ENCODE measurements around the gene CFAP97D2. TPM values are rescaled to one million over a fixed set of nuclear protein-coding genes. Genes with fewer than 3 reads are reported as not detected.

CFAP97D2 gene
- total RNA-seq, 1 donor from 2014 or later, result not detected

- Histone ChIP-seq H3K9me3 (replicated peaks) (peaks cover 10% of the 10 kb centered on the region), H3K4me3 (no peak overlapping the region), H3K4me1 (no peaks in the 10 kb centered on the region), H3K27me3 (ENCODE audit: low read depth) (peaks cover 49% of the 10 kb centered on the region), H3K27ac (replicated peaks) (no peak overlapping the region), H3K36me3 (no peaks in the 10 kb centered on the region)
- no peak for DNase-seq
- intact Hi-C loops (cut with micrococcal nuclease), result no loop called here
- TF ChIP-seq, protein P1, sequence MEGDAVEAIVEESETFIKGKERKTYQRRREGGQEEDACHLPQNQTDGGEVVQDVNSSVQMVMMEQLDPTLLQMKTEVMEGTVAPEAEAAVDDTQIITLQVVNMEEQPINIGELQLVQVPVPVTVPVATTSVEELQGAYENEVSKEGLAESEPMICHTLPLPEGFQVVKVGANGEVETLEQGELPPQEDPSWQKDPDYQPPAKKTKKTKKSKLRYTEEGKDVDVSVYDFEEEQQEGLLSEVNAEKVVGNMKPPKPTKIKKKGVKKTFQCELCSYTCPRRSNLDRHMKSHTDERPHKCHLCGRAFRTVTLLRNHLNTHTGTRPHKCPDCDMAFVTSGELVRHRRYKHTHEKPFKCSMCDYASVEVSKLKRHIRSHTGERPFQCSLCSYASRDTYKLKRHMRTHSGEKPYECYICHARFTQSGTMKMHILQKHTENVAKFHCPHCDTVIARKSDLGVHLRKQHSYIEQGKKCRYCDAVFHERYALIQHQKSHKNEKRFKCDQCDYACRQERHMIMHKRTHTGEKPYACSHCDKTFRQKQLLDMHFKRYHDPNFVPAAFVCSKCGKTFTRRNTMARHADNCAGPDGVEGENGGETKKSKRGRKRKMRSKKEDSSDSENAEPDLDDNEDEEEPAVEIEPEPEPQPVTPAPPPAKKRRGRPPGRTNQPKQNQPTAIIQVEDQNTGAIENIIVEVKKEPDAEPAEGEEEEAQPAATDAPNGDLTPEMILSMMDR (IDR thresholded peaks at IDR 0.05; ENCODE audit: borderline replicate concordance), result no peak
These were observed 24.5 kb downstream of the CFAP97D2 start for GRCh38 chr13:114203536-114203935.

- peaks cover 10% of the 10 kb centered on the region for H3K9me3 ChIP-seq (replicated peaks)
- H3K4me3 ChIP-seq, result no peak overlapping the region
These were observed 25.8 kb downstream of the CFAP97D2 start for GRCh38 chr13:114204894-114205293.

GRCh38 chr13:114208134-114208533 is 29.1 kb downstream of the CFAP97D2 start:
- H3K36me3 ChIP-seq, result no peaks in the 10 kb centered on the region
- no peak overlapping the region for H3K27ac ChIP-seq (replicated peaks)
- H3K9me3 ChIP-seq (replicated peaks), result peaks cover 10% of the 10 kb centered on the region
- TF ChIP-seq, protein P1 (IDR thresholded peaks at IDR 0.05; ENCODE audit: borderline replicate concordance), result no peak
- H3K4me3 ChIP-seq, result no peak overlapping the region
- peaks cover 33% of the 10 kb centered on the region for H3K27me3 ChIP-seq (ENCODE audit: low read depth)
- no peaks in the 10 kb centered on the region for H3K4me1 ChIP-seq
- intact Hi-C loops (cut with micrococcal nuclease), result no loop called here
- DNase-seq, result no peak

More at GRCh38 chr13:114204894-114205293, 25.8 kb downstream of the CFAP97D2 start:
- H3K4me1 ChIP-seq, result no peaks in the 10 kb centered on the region
- TF ChIP-seq, protein P1 (IDR thresholded peaks at IDR 0.05; ENCODE audit: borderline replicate concordance), result no peak
- H3K36me3 ChIP-seq, result no peaks in the 10 kb centered on the region
- intact Hi-C loops (cut with micrococcal nuclease), result no loop called here
- DNase-seq, result no peak
- H3K27ac ChIP-seq (replicated peaks), result no peak overlapping the region
- H3K27me3 ChIP-seq (ENCODE audit: low read depth), result peaks cover 42% of the 10 kb centered on the region

DNA sequence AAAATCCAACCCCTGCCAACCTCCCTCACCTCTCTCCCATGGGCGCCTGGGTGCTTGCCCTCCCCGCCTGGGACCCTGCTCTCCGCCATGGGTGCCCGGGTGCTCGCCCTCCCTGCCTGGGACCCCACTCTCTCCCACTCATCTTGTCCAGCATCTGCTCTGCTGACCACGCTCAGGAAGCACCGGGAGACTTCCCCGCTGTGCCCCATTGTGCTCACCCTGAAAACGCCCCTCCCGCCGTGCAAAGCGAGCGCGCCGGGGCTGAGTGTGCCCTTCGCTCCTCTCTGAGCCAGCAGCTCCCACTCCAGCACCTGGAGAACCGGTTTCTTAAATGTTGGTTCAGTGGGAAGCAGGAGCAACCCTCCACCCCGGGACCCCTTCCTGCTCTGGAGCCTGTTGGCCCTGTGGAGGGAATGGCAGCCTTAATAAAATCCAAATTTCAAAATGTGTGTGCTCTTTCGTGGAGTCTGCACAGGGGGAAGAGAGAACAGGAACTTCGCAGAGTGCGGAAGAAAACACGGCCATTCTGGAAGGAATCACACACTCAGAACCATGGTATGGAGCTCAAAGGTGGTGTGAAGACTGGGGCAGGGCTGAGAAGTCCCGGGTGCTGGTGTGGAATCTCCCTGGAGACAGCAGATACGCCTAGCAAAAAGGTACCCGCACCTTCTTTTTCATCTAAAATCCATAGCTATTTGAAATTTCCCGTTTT is 32.5 kb downstream of the CFAP97D2 start:
- intact Hi-C loops (cut with micrococcal nuclease), result no loop called here
- TF ChIP-seq, protein P1 (IDR thresholded peaks at IDR 0.05; ENCODE audit: borderline replicate concordance), result no peak

DNA sequence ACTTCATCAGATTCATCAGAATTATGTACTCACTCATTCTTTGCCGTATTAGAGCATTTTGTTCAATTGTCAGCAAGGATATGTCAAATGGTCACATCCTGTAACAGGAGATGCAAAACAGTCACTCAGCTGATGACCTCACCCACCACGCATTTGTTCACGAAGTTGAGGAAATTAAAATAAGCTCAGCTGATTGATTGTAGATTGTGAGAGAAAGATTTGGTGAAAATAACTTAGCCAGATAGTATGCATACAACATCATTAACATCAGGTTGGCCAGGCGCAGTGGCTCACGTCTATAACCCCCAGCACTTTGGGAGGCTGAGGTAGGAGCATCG is 33.1 kb downstream of the CFAP97D2 start:
- Histone ChIP-seq H3K27ac (replicated peaks) (no peak overlapping the region), H3K27me3 (ENCODE audit: low read depth) (peaks cover 48% of the 10 kb centered on the region), H3K36me3 (no peaks in the 10 kb centered on the region), H3K9me3 (replicated peaks) (peaks cover 6% of the 10 kb centered on the region), H3K4me1 (no peaks in the 10 kb centered on the region), H3K4me3 (no peak overlapping the region)
- TF ChIP-seq, protein P1 (IDR thresholded peaks at IDR 0.05; ENCODE audit: borderline replicate concordance), result no peak
- no peak for DNase-seq
- intact Hi-C loops (cut with micrococcal nuclease), result no loop called here

More for the DNA sequence above, 32.5 kb downstream of the CFAP97D2 start:
- H3K4me3 ChIP-seq, result no peak overlapping the region
- no peaks in the 10 kb centered on the region for H3K36me3 ChIP-seq
- DNase-seq, result no peak
- peaks cover 48% of the 10 kb centered on the region for H3K27me3 ChIP-seq (ENCODE audit: low read depth)
- no peak overlapping the region for H3K27ac ChIP-seq (replicated peaks)
- H3K4me1 ChIP-seq, result no peaks in the 10 kb centered on the region
- H3K9me3 ChIP-seq (replicated peaks), result peaks cover 10% of the 10 kb centered on the region

All from left ventricle myocardium inferior (tissue), 1 donor.